HG02798 (cell line): ENCODE results near the gene ZNF576.
"Not testable (repeated sequence)": the region's sequence is repeated elsewhere in the genome, so short reads cannot be mapped to it uniquely, and the experiment has no call there.

Experiments used
- ATAC-seq: cut with Tn5 transposase; IDR thresholded peaks from one replicate; pipeline ENCODE4 v1.9.1; 2021; ENCODE audit warnings: mild to moderate bottlenecking; ENCODE audit not compliant: unreplicated experiment, poor library complexity

Gene ZNF576

GRCh38 chr19:43595999-43596841 is at the start of gene ZNF576, which contains the start of gene IRGQ:
TSS of gene ZNF576 (plus strand) at chr19:43596595. CDS start at chr19:43597109, 514 bp downstream.
TSS of gene IRGQ (minus strand) at chr19:43596134. CDS start at chr19:43595338, 796 bp downstream.
- ATAC-seq, result peak; percentile 92

- ATAC-seq, result not testable (repeated sequence)
Measured at GRCh38 chr19:43547926-43548325, 48.5 kb upstream of the ZNF576 start.

- no peak for ATAC-seq
Measured at GRCh38 chr19:43548706-43549105, 47.7 kb upstream of the ZNF576 start.

- ATAC-seq, result no peak
Measured at GRCh38 chr19:43551399-43552197, 44.8 kb upstream of the ZNF576 start.

GRCh38 chr19:43552198-43552450 is 44.3 kb upstream of the ZNF576 start:
- no peak for ATAC-seq

GRCh38 chr19:43552616-43553015 is 43.8 kb upstream of the ZNF576 start:
- ATAC-seq, result no peak

GRCh38 chr19:43553656-43554055 is 42.7 kb upstream of the ZNF576 start:
- no peak for ATAC-seq

- ATAC-seq, result no peak
Measured at GRCh38 chr19:43554317-43554895, 42.0 kb upstream of the ZNF576 start.

GRCh38 chr19:43555185-43555770 is 41.1 kb upstream of the ZNF576 start:
- no peak for ATAC-seq

- no peak for ATAC-seq
Measured at GRCh38 chr19:43560687-43561086, 35.7 kb upstream of the ZNF576 start.

GRCh38 chr19:43561139-43561970 is 35.0 kb upstream of the ZNF576 start:
- ATAC-seq, result no peak

- no peak for ATAC-seq
Measured at GRCh38 chr19:43562226-43562697, 34.1 kb upstream of the ZNF576 start.

GRCh38 chr19:43562698-43563241 is 33.6 kb upstream of the ZNF576 start:
- peak; percentile 69 for ATAC-seq

GRCh38 chr19:43563816-43564457 is 32.5 kb upstream of the ZNF576 start:
- no peak for ATAC-seq

- no peak for ATAC-seq
Measured at GRCh38 chr19:43564800-43565199, 31.6 kb upstream of the ZNF576 start.

- ATAC-seq, result no peak
Measured at GRCh38 chr19:43569657-43570056, 26.7 kb upstream of the ZNF576 start.

GRCh38 chr19:43570174-43570791 is 26.1 kb upstream of the ZNF576 start:
- ATAC-seq, result no peak

GRCh38 chr19:43572171-43572588 is 24.2 kb upstream of the ZNF576 start:
- no peak for ATAC-seq
